ENCODE measurements around the gene TMEM270.

The TMEM270 gene

DNA sequence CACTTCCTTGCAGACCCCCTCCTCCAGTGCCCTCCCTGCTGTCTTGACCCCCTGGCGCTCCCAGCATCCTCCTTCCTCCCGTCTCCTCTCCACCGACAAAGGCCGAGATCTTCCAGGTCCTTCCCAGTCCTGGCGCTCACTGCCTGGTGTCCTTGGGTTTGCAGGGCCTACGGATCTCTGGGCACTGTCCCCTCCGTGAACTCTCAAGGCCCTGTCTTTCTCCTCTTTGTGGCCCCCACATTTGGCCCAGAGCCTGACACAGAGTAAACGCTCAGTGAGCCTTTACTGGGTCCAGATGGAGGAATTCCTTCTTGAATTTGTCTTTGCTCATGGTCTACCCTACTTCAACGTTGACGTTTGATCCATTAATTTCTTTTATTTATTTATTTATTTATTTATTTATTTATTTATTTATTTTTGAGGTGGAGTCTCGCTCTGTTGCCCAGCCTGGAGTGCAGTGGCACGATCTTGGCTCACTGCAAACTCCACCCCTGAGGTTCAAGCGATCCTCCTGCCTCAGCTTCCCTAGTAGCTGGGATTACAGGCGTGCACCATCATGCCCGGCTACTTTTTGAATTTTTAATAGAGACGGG, 29.7 kb downstream of the TMEM270 start:
- no peak for DNase-seq

DNA sequence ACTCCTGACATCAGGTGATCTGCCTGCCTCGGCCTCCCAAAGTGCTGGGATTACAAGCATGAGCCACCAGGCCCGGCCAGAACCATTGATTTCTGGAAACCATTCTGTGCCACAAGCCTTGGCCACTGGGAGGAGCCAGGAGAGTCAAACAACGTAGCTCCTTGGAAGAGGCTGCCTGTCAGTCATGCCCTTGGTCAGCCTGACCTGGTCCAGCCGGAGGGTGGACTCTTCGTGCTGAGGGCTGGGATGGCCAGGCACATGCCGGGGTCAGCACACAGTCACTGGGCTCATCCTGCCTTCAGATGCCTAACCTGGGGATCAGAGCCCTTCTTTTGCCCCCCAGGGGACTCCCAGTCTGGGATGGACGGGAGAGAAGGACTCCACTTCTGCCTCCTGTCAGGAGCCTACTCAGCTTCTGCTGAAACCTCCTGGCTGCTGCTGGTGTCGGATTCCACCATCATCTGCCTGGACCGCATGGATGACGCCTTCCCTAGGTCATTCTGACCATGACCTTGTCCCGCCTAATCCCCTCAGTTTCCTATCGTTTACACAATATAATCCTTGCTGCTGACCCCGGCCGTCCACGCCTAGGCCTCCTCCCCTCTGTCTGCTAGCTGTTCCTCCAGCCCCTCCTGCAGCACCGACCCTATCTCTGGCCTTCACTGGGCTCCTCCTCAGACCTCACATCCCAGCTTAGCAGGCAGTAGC, 30.4 kb downstream of the TMEM270 start:
- DNase-seq: no peak

DNA sequence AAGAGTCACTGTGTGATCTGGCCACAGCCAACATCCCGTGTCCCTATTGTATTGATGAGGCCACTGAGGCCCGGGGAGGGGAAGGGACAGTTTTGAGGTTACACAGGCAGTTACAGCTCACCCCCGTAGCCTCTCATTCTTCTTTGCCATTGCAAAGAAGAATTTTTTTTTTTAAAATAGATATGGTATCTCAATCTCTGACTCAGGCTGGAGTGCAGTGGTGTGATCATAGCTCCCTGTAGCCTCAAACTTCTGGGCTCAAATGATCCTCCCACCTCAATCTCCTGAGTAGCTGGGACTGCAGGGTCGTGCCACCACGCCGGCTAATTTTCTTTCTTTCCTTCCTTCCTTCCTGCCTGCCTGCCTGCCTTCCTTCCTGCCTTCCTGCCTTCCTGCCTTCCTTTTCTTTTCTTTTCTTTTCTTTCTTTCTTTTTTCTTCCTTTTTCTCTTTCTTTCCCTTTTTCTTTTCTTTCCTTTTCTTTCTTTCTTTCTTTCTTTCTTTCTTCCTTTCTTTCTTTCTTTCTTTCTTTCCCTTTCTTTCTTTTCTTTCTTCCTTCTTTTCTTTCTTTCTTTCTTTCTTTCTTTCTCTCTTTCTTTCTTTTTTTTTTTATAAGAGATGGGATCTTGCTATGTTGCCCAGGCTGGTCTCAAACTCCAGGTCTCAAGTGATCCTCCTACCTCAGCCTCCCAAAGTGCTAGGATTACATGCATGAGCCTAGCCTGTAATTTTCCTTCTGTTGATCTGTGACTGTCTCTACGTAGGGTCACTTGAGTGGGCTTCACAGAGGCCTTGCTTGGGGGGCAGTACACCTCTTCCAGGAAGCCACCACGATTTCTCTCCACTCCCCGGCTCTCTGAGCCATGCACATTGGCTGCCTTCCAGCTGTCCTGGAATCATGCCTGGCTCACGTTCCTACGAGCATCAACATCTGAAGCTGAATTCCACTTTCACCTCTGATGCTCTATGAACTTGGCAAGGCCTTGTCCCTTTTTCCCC, 31.3 kb downstream of the TMEM270 start:
- DNase-seq: peak; percentile 30

DNA sequence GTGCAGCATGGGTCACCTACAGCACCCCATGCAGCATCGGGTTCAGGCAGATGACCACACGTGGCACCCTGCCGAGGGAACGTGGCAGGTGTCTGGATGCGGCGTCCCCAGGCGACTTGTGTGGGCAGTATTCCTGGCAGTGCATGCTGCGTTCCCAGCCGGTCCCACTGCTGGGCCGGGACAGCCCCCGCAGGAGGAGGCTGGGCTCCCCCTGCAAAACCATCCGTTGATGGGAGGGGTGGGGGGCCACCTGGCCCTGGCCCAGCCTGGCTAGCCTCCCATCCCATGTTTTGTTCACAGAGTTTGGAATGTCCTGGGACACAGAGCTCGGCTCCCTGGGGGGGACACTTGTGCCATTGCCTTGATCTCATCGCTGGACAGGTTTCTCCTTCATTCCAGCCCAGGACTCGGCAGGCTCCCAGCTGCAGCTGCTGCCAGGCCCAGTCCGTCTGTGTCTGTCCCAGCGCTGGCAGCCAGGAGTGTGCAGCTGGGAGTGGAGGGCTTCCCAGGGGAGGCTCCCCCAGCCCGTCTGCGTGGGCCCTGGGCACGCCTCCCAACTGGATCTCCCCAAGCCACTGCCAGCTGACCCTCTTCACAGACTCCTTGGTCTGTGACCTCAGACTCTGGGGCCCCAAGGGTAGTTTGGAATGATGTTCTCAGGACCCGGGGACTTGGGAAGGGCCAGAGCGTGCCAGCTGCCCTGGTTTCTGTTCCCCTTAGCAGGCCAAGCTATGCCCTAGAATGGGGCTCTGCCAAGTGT, 32.6 kb downstream of the TMEM270 start:
- no peak for DNase-seq

DNA sequence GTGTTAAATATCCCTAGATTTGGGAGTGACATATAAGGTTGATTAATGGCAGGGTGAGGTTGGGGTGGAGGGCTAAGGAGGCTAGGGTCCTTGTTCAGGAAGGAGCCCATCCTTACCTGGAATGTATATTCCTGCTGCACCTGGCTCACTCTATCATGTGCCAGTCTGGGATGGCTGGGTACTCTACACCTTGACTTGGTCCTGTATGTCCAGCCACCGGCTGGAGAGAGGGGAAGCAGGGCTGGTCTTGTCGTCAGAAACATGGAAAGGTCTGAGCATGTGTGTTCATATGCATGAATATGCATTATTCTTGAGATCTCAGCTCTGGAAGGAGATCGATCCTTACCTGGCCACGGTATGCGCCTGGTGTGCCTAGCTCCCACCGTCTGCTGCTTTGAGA, 33.2 kb downstream of the TMEM270 start:
- no peak for DNase-seq

DNA sequence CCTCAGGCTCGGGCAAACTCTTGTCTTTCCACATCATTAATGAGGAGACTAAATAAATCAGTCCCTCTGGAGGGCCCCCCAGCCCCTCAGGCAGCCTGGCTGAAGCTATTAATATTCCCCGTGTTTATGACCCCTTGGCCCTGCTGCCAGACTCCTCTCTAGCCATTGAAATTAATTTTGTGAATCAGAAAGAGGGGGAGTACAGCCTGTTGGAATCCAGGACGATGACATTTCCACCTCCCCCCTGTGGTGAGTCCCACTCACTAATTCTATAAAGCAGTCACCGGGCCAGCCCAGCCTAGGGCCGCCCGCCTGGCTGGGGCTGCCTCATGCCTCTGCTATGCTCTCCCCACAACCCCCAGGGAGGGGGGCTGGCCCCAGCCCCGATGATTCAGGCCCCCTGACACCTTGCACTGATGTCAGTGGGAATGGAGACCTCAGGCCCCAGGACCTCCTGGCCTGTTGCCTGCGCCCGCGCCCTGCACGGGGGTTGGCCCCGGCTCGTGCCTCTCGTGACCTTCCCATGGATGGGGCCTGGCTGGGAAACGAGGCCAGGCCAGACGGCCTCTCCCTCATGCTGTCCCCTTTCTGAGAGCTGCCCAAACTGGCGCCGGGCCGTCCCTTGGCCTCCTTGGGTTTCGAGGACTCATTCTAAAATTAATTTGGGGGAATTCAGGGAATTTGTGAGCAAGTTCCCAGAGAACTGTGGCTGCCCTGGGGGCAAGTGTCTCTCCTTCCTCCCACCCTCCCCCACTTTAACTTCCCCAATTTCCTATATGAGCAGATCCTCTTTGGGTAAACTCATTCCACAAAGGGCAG, 34.0 kb downstream of the TMEM270 start:
- no peak for DNase-seq

DNA sequence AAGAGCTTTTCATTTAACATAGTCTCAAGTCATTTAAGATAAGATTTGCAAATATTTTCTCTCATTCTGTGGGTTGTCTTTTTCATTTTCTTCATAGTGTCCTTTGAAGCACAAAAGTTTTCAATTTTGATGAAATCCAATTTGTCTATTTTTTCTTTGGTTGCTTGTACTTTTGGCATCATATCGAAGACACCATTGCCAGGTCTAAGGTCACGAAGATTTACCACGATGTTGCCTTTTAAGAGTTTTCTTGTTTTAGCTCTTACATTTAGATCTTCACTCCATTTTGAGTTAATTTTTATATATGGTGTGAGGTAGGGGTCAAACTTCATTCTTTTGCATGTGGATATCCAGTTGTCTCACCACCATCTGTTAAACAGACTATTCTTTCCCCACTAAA, 34.7 kb downstream of the TMEM270 start:
- no peak for DNase-seq

DNA sequence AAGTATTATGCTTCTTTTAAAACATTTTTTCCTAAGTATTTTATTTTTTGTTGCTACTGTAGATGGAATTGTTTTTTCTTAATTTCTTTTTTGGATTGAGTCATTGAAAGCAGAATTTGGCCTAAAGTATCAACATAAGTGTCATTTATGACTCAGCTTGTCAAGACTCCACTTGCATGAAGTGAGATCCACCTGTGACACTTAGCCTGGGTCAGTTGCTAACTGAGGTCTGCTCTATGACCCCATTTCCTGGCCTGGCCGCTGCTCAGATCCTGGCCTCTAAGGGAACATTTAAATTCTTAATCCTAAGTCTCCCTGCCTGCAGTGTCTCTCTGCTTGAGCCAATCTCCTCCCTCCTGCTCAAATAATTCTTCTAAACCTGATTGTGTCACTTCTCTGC, 35.5 kb downstream of the TMEM270 start:
- no peak for DNase-seq

DNA sequence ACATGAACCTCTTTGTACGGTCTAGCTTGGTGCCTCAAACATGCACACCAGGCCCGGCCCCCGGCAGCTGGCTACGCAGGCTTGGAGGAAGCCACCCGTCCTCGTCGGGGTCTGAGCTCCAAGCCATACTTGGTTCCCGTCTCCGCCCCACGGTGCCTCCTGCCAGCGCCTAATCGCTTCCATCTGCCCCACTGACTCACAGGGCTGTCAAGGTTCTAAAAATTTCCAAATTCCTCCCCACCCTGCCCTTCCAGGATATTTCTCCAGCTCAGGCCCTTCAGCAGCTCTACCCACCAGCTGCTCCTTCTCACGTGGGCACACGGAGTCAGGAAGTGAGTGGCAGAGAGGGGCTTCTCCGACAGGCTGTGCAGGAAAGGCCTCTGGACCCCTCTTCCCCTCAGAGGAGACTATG, 38.8 kb downstream of the TMEM270 start:
- no peak for DNase-seq

DNA sequence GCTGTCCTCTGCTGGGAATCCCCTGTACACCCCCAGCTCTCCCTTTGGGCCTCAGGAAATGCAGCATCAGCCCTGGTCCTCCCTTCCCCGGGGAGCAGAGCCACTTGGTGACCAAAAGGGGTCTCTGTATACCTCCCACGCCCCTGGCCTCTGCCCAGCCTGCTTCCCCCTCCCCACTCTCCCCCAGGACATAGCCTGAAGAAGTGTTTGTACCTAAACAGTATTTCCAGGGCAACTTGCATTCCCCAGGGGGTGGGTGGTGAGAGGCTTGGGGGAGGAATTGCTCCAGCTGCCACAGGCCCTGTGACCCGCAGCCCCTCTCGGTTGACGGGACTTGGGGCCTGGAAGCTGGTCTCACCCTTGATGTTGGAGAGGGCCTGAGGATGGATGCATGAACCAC, 39.3 kb downstream of the TMEM270 start:
- DNase-seq: no peak

DNA sequence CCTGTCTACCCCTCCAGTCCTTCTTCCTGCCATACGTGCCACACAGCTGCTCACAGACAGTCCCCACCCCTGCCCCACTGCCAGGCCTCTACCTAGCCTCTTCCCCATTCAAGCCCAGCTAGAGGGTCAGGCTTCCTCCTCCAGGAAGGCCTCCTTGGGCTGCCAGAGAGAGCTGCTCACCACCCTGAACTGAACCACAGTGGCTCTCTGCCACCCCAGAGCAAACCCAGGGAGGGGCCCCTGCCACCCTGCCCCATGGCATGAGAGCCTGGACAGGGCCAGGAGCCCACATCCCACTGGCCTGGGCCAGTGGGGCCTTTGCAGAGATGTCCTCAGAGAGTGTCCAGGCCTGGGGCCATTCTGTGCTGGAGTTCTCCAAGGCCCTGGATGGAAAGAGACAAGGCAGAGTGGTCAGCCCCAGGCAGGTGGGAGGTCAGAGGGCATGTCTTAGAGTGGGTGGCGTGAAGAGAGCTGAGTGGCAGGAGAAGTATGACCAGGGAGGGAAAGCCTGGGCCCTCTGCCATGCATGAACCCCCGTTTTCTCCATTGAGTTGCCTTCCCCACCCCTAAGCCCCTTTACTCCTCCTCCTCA, 40.4 kb downstream of the TMEM270 start:
- no peak for DNase-seq

DNA sequence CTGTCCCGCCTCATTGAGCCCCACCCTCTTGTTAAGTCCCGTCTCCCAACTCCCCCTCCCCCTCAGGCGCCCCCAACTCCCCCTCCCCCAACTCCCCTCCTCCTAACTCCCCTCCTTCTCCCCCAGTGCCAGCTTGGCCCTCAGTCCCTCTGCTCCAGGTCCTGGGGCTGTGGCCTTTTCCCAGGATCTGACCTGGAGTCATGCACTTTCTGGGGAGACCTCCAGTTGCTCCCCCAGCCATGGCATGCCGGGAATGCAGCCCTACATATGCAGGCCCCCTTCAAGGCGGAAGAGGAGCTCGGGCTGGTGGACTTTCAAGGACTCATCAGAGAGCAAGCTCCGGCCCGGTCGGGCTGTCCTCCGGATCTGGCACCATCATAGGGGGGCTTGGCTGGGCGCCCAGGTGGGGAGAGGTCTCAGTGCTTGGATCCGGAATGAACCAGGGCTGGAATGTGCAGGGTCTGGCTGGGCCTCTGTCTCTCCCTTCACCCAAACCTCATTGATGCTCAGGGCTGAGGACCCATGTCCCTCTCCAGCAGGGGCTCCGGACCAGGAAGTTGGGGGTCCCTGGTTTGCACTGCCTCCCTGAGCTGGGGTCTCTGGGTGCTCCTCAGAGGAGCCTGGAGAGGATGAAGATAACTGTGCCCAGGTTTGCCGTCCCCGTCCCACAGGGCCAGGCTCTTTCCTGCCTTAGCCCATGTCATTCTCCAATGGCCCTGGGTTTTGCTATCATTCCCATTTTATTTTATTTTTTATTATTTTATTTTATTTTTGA, 41.1 kb downstream of the TMEM270 start:
- DNase-seq: no peak

DNA sequence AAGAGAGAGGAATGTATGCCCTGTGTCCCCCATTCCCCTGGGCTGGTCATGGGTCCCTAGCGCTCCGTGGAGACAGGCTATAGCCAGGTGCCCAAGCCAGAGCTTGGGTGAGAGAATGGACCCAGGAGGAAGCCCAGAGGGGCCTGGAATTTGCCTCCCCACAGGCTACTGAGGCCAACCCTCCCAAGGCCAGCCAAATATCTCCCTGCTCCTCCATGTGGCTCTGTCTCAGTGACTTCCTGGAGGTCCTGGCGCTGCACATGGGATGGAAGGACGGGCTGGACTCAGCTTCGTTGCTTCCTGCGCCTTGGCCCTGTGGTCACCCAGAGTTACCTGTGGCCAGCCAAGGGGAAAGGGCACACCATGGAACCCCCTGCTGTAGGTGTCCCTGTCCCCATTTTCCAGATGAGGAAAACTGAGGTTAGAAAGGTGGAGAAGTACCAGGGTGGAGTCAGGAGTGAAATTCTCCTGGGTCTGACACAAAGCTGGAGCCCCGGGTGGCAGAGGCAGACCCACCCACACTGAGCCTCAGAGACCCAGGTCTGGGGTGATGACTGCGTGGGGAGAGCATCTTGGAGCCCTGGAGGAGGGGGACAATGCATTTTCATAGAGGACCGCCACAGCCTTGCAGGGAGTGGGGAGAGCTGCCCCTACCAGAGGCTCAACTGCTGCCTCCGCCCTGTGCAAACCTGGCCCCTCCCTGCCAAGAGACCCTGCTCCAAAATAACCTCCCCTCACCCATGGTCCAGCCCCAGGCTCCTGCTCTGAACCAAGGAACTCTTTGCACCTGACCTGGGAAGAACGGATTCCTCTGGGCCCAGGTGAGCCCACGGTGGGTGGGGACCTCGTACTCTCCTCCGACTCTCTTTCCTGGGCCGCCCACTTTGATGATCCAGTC, 42.6 kb downstream of the TMEM270 start:
- no peak for DNase-seq

DNA sequence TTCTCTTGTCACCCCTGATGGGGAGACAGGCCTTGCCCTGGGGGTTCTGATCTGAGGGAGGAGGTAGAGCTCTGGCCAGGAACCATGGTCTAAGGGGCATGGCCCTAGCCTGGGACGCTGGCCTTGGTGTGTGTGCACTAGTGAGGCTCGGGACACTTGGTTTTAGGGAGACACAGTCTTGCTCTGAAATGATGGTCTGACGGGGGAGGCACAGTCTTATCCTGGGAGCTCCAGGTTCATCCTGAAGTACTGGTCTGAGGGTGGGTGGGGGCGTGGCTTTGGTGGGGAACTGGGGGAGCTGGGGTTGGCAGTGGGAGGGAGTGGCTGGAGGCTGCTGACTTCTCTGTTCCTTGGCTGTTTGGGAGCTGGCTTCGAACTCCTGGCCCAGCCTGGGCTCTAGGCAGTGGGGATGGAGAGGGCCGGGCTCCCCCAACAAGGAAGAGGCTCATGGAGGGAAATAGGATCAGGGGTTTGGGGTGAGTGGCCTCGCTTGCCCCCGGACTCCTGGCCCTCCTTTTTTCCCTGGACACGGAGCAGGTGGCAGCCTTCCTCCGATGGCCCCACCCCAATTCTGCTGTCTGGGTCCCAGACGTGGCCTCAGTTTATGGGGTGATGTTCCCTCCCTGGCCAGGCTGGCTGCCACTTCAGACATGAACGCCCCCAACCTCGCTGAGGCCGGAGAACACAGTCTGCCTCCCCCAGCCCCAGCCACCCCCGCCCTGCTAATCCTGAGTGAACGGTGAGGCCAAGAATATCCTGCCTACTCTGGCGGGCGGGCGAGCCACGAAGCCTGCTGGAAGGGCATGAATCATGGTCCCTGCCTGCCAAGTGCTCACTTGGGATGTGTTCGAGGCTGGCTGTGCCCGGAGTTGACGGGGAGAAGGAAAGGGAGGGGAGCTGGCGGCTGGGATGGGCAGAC, 43.5 kb downstream of the TMEM270 start:
- DNase-seq: no peak

DNA sequence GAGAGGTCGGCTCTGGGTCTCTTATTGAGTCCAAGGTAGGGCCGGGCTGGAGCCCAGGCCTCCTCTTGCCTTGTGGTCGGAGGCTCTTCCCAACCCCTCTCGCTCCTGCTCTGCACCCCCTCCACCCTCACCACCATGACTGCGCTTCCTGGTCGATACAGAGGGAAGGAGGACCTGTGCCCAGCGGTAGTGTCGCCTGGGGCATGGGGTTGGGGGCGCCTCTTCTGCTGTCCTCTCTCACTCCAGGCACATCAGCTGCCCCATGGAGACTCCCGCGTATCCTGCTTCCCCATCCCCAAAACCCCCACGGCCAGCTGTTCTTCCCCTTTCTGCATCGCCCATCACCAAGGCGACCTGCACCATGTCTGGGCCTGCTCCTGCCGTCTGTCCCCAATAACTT, 44.4 kb downstream of the TMEM270 start:
- no peak for DNase-seq

DNA sequence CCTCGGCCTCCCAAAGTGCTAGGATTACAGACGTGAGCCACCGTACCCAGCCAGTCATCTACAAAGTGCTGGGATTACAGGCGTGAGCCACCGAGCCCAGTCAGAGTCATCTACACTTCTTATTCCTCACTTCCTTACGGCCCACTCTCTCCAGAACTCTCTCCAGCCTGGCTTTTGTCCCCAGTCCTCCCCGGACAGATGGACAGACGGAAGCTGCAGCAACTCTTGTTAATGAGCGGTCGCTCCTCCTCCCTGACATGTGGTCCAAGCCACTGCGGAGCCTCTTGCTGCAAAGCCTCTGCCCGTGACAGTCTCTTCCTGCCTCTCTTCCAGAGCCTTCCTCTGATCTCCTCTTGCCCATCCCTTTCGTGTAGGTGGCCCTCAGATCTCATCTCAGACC, 45.9 kb downstream of the TMEM270 start:
- DNase-seq: no peak

DNA sequence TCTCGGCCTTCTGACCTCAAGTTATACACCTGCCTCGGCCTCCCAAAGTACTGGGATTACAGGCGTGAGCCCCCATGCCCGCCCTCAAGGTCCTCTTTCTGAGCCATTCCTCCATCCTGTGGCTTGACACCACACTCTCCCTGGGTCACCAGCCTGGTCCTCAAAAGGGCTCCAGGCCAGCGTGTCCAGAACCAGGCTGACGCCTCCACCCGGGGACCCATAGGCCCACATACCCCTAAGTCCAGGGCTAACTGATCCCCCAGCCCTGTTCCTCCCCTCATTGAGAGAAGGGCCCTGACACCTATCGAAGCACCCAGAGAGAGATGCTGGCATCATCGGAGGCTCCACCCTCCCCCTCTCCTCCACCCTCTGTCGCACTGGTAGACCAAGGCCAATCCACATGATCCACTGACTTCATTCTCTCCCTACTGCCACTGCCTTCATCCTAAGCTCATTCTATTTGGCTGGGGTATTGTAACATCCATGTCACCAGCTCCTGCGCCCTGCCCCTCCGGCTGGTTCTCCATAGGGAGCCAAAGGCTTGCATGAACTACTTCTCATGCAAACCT, 46.7 kb downstream of the TMEM270 start:
- no peak for DNase-seq

DNA sequence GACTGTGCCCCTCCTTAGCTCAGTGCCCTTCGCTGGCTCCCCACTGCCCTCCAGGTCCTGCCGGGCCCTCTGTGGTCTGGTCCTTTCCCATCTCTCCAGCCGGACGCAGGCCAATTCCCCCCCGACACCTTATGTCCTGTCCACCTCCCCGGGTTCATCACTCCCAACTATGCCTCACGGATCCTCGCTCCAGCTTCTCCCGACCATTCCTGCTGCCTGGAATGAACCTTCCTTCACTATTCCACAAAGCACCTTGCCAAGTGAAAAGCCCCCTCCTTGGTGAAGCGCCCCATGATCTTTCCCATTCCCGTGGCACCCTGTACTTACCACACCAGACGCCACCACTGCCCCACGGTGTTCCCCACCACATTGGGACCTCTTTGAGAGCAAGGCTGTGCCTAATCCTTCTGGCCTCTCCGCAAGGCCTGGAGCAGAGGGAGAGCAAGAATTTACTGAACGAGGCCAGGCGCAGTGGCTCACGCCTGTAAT, 47.2 kb downstream of the TMEM270 start:
- no peak for DNase-seq
